8988T (cell line): ENCODE results near the gene CCDC15.
A peak's percentile ranks its signal among the peaks of the same experiment; 100 is the strongest.
"Not testable (repeated sequence)": the region's sequence is repeated elsewhere in the genome, so short reads cannot be mapped to it uniquely, and the experiment has no call there.

Experiments
- DNase-seq: peaks from one replicate; pipeline ENCODE4 v3.0.0; 2011

The CCDC15 gene

GRCh38 chr11:125005491-125005890 is 51.5 kb downstream of the CCDC15 start:
- DNase-seq: no peak

- no peak for DNase-seq
Measured at GRCh38 chr11:125016413-125016812, 62.4 kb downstream of the CCDC15 start.

GRCh38 chr11:125020342-125020741 is 66.3 kb downstream of the CCDC15 start:
- DNase-seq: no peak

GRCh38 chr11:125022551-125022950 is 68.5 kb downstream of the CCDC15 start:
- no peak for DNase-seq

GRCh38 chr11:125025968-125026367 is 72.0 kb downstream of the CCDC15 start:
- no peak for DNase-seq

GRCh38 chr11:125029431-125029830 is 75.4 kb downstream of the CCDC15 start:
- not testable (repeated sequence) for DNase-seq

GRCh38 chr11:125036933-125037332 is 82.9 kb downstream of the CCDC15 start:
- DNase-seq: no peak

GRCh38 chr11:125049164-125049792 is 95.3 kb downstream of the CCDC15 start:
- no peak for DNase-seq

- DNase-seq: no peak
Measured at GRCh38 chr11:125052047-125052446, 98.0 kb downstream of the CCDC15 start.

- DNase-seq: no peak
Measured at GRCh38 chr11:125053167-125053566, 99.2 kb downstream of the CCDC15 start.

- no peak for DNase-seq
Measured at GRCh38 chr11:125055107-125055715, 101.2 kb downstream of the CCDC15 start.

GRCh38 chr11:125056111-125056510 is 102.1 kb downstream of the CCDC15 start:
- not testable (repeated sequence) for DNase-seq

GRCh38 chr11:125056931-125057692 is 103.1 kb downstream of the CCDC15 start:
- DNase-seq: no peak

GRCh38 chr11:125057693-125058016 is 103.7 kb downstream of the CCDC15 start:
- no peak for DNase-seq

GRCh38 chr11:125061281-125061680 is 107.3 kb downstream of the CCDC15 start:
- DNase-seq: no peak

GRCh38 chr11:125062218-125062930 is 108.4 kb downstream of the CCDC15 start:
- peak; percentile 9 for DNase-seq

GRCh38 chr11:125062931-125063428 is 109.0 kb downstream of the CCDC15 start, which contains the start of gene SLC37A2:
TSS of gene SLC37A2 (plus strand) at chr11:125063305. CDS start at chr11:125063368, 63 bp downstream.
- DNase-seq: peak; percentile 84

- peak; percentile 34 for DNase-seq
Measured at GRCh38 chr11:125063429-125064043, 109.5 kb downstream of the CCDC15 start.

- DNase-seq: no peak
Measured at GRCh38 chr11:125064070-125064469, 110.1 kb downstream of the CCDC15 start.

GRCh38 chr11:125068368-125068767 is 114.4 kb downstream of the CCDC15 start:
- no peak for DNase-seq

GRCh38 chr11:125069008-125069407 is 115.0 kb downstream of the CCDC15 start:
- no peak for DNase-seq

GRCh38 chr11:125069796-125070195 is 115.8 kb downstream of the CCDC15 start:
- peak; percentile 9 for DNase-seq
